Progenitor cell of endocrine pancreas (in vitro differentiated cells): ENCODE data around the gene SLC22A31. TPM values are rescaled to one million over a fixed set of nuclear protein-coding genes. Genes with fewer than 3 reads are reported as not detected.

ENCODE experiments used
- DNase-seq: peaks from one replicate; pipeline ENCODE4 v3.0.0; 2021; ENCODE audit warnings: low spot score; ENCODE audit not compliant: unreplicated experiment
- H3K27ac Mint-ChIP-seq: 2 replicates; pipeline ENCODE4 v1.8.0; 2021; ENCODE audit warnings: mild to moderate bottlenecking, moderate library complexity, mixed read lengths
- H3K27me3 Mint-ChIP-seq: 2 replicates; pipeline ENCODE4 v1.8.0; 2021; ENCODE audit warnings: mixed read lengths
- H3K36me3 Mint-ChIP-seq: 2 replicates; pipeline ENCODE4 v1.8.0; 2022; ENCODE audit warnings: mixed read lengths; ENCODE audit not compliant: insufficient read depth
- H3K4me1 Mint-ChIP-seq: 2 replicates; pipeline ENCODE4 v1.8.0; 2021; ENCODE audit warnings: low read depth, mixed read lengths
- H3K4me3 Mint-ChIP-seq: 2 replicates; pipeline ENCODE4 v1.8.0; 2021; ENCODE audit warnings: low read depth, mild to moderate bottlenecking, moderate library complexity, mixed read lengths
- H3K9me3 Mint-ChIP-seq: 2 replicates; pipeline ENCODE4 v1.8.0; 2021; ENCODE audit warnings: low read depth, mixed read lengths
- CTCF ChIP-seq: fragments of 200-600 bp; sonication (generic); IDR thresholded peaks from one replicate; pipeline ENCODE4 v1.5.0; 2021; ENCODE audit warnings: antibody characterized with exemption, mild to moderate bottlenecking; ENCODE audit not compliant: unreplicated experiment
- total RNA-seq: library from RNA; stranded (reverse); gene quantifications from 2 replicates; pipeline ENCODE4 v1.2.1, GENCODE V29; 2021

Gene SLC22A31
- total RNA-seq, 1 donor from 2014 or later, result 6.9 TPM

- Mint-ChIP-seq H3K4me1 (peaks cover 4% of the 10 kb centered on the region), H3K27ac (peak overlapping the region; percentile 39), H3K9me3 (no peaks in the 10 kb centered on the region), H3K36me3 (no peaks in the 10 kb centered on the region), H3K4me3 (no peak overlapping the region), H3K27me3 (peaks cover 8% of the 10 kb centered on the region)
- no peak for DNase-seq
- TF ChIP-seq CTCF, result no peak
These were observed 35.9 kb downstream of the SLC22A31 start for GRCh38 chr16:89164436-89164835.

- H3K27ac Mint-ChIP-seq, result no peak overlapping the region
- H3K36me3 Mint-ChIP-seq, result no peaks in the 10 kb centered on the region
- H3K4me1 Mint-ChIP-seq, result peaks cover 4% of the 10 kb centered on the region
- no peak overlapping the region for H3K4me3 Mint-ChIP-seq
- no peaks in the 10 kb centered on the region for H3K9me3 Mint-ChIP-seq
- DNase-seq, result no peak
- no peak for TF ChIP-seq CTCF
- peaks cover 5% of the 10 kb centered on the region for H3K27me3 Mint-ChIP-seq
These were observed 37.0 kb downstream of the SLC22A31 start for GRCh38 chr16:89163297-89163696.

GRCh38 chr16:89161763-89162713, 38.3 kb downstream of the SLC22A31 start:
- Mint-ChIP-seq H3K4me3 (no peak overlapping the region), H3K9me3 (no peaks in the 10 kb centered on the region), H3K27me3 (peaks cover 5% of the 10 kb centered on the region), H3K4me1 (peaks cover 4% of the 10 kb centered on the region), H3K27ac (no peak overlapping the region), H3K36me3 (no peaks in the 10 kb centered on the region)
- TF ChIP-seq CTCF, result no peak
- DNase-seq, result no peak

GRCh38 chr16:89160977-89161701, 39.2 kb downstream of the SLC22A31 start:
- no peak for DNase-seq
- no peak overlapping the region for H3K27ac Mint-ChIP-seq
- H3K27me3 Mint-ChIP-seq, result peaks cover 5% of the 10 kb centered on the region
- no peaks in the 10 kb centered on the region for H3K9me3 Mint-ChIP-seq
- H3K4me3 Mint-ChIP-seq, result no peak overlapping the region
- no peaks in the 10 kb centered on the region for H3K36me3 Mint-ChIP-seq
- no peak for TF ChIP-seq CTCF
- H3K4me1 Mint-ChIP-seq, result peaks cover 4% of the 10 kb centered on the region

GRCh38 chr16:89159850-89160354, 40.4 kb downstream of the SLC22A31 start:
- no peak overlapping the region for H3K27ac Mint-ChIP-seq
- H3K27me3 Mint-ChIP-seq, result peaks cover 5% of the 10 kb centered on the region
- no peaks in the 10 kb centered on the region for H3K9me3 Mint-ChIP-seq
- no peak for DNase-seq
- H3K4me1 Mint-ChIP-seq, result peaks cover 4% of the 10 kb centered on the region
- no peaks in the 10 kb centered on the region for H3K36me3 Mint-ChIP-seq
- no peak for TF ChIP-seq CTCF
- no peak overlapping the region for H3K4me3 Mint-ChIP-seq
